Mucosa of descending colon (tissue), 3 donors: Measurements from ENCODE around the gene SAMD9. TPM values are rescaled to one million over a fixed set of nuclear protein-coding genes. Genes with fewer than 3 reads are reported as not detected.

Source experiments
- ATAC-seq: fragments of 200-7000 bp; cut with Tn5 transposase; one replicate; pipeline ENCODE4 v1.9.1; 2020; ENCODE audit warnings: mild to moderate bottlenecking, moderate library complexity
- DNase-seq, 3 donors: peaks; one replicate each; pipeline ENCODE4 v3.0.0-alpha.2; 2020
- H3K36me3 ChIP-seq: fragments of 200-600 bp; one replicate; pipeline ENCODE4 v1.8.0; 2021; ENCODE audit warnings: low read depth, mild to moderate bottlenecking
- H3K4me1 ChIP-seq: fragments of 200-600 bp; one replicate; pipeline ENCODE4 v1.8.0; 2021; ENCODE audit warnings: low read depth, mild to moderate bottlenecking
- H3K4me3 ChIP-seq: fragments of 200-600 bp; one replicate; pipeline ENCODE4 v1.8.0; 2021; ENCODE audit warnings: mild to moderate bottlenecking
- H3K9me3 ChIP-seq: fragments of 200-600 bp; one replicate; pipeline ENCODE4 v1.8.0; 2021; ENCODE audit warnings: mild to moderate bottlenecking
- intact Hi-C, 2 donors: fragments of 100-400 bp; cut with DNase I in 1 of 2; cut with micrococcal nuclease in 1 of 2; formaldehyde crosslinking; loops; one replicate each; pipeline versions ENCODE4 v1.11.0 to v1.11.1; 2022; cut with DNase I, micrococcal nuclease
- total RNA-seq, 3 donors: library from RNA; stranded (reverse); fragmentation: NEBNext Ultra II Directional in 2 of 3; extraction: Animal tissue kit (Norgen Biotek cat#: 25700) in 2 of 3; gene quantifications; one replicate each; pipeline versions ENCODE4 v1.2.1 to v1.2.4, GENCODE V29; 2021 to 2023
- TF ChIP-seq, protein P1 (sequence below): fragments of 200-600 bp; IDR thresholded peaks from one replicate; pipeline ENCODE4 v1.8.0; 2022; ENCODE audit warnings: antibody characterized with exemption, mild to moderate bottlenecking
- donor health status: DM: no; HTN: no; CAD: no; lungs with moderate emphysema.
- donor health status: DM: no; HTN: no; CAD: no.
- donor health status: DM: no; HTN: yes; CAD: no.

Gene SAMD9
- total RNA-seq, 3 donors from 2014 or later: 22.6 to 41.8 (median 33.1) TPM

DNA sequence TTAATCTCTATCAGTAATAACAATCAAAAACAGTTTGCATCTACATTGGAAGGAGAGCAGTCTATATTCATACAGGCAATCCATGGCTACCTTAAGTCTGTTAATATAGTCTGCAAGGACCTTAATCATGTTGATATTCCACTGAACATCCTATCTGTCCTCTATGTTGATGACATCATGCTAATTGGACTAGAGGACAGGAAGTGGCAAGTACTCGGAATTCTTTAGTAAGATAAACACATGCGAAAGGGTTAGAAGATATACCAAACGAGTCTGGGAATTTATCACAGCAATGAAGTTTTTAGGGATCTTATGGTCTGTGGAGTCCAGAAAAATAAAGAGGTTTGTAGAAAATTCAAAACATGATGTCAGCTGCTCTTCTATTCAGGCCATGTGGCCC is 41.7 kb upstream of the SAMD9 start:
- Histone ChIP-seq H3K4me3 (no peak overlapping the region), H3K36me3 (no peaks in the 10 kb centered on the region), H3K9me3 (peaks cover 3% of the 10 kb centered on the region), H3K4me1 (no peaks in the 10 kb centered on the region)
- intact Hi-C loops: no loop called here
- DNase-seq (no peak), ATAC-seq (no peak)
- TF ChIP-seq, protein P1, sequence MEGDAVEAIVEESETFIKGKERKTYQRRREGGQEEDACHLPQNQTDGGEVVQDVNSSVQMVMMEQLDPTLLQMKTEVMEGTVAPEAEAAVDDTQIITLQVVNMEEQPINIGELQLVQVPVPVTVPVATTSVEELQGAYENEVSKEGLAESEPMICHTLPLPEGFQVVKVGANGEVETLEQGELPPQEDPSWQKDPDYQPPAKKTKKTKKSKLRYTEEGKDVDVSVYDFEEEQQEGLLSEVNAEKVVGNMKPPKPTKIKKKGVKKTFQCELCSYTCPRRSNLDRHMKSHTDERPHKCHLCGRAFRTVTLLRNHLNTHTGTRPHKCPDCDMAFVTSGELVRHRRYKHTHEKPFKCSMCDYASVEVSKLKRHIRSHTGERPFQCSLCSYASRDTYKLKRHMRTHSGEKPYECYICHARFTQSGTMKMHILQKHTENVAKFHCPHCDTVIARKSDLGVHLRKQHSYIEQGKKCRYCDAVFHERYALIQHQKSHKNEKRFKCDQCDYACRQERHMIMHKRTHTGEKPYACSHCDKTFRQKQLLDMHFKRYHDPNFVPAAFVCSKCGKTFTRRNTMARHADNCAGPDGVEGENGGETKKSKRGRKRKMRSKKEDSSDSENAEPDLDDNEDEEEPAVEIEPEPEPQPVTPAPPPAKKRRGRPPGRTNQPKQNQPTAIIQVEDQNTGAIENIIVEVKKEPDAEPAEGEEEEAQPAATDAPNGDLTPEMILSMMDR: no peak

DNA sequence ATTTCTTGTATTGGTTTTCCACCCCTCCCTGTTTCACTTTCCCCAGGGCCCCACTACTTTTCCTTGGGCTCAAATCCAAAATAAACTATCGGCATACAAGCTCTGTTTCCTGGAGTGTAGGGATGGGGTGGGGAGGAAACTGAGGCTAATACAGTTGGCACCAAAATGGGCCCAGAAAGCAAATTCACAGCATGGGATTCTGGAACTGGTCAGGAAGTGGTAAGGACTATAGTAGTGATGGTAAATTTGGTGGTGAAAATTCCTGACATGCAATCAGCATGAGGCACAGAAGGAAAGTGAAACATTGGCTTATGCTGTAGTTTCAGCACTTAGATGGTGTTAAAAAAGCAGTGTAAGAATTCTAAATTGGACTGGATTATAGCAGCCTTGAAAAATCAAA is 39.1 kb upstream of the SAMD9 start:
- Histone ChIP-seq H3K4me1 (no peaks in the 10 kb centered on the region), H3K4me3 (no peak overlapping the region), H3K36me3 (no peaks in the 10 kb centered on the region), H3K9me3 (peaks cover 1% of the 10 kb centered on the region)
- intact Hi-C loops: no loop called here
- DNase-seq: no peak
- TF ChIP-seq, protein P1: no peak
- no peak for ATAC-seq

DNA sequence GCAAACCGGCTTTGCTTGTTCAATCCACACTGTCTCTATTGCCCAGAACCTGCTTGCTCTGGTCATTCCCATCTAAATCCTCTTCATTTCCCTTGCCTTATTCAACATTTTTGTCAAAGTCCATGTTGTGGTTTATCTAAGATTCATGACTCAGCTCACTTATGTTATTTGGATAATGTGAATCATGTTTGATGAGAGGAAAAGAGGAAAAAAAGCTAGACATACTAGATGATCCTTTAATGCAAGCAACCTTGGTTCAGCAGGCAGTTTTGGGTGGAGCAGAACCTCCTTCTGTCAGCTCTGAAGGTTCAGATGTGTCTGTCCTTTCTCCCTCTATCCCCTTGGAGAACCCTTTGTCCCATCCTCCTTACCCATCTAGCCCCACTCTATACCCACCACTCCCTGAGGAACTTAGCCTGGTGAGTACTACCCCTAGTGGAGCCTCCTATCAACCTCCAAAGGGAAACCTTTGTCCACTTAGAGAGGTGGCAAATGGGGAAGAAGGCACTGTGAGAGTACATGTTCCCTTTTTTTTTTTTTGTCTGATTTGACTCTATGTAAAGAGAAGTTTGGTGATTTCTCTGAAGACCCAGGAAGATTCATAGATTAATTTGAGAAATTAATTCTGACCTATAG is 32.5 kb upstream of the SAMD9 start:
- ATAC-seq (peak; percentile 45), DNase-seq (no peak)
- H3K36me3 ChIP-seq: no peaks in the 10 kb centered on the region
- H3K4me3 ChIP-seq: no peak overlapping the region
- H3K9me3 ChIP-seq: no peaks in the 10 kb centered on the region
- peaks cover 3% of the 10 kb centered on the region for H3K4me1 ChIP-seq
- intact Hi-C loops: no loop called here
- TF ChIP-seq, protein P1: no peak

DNA sequence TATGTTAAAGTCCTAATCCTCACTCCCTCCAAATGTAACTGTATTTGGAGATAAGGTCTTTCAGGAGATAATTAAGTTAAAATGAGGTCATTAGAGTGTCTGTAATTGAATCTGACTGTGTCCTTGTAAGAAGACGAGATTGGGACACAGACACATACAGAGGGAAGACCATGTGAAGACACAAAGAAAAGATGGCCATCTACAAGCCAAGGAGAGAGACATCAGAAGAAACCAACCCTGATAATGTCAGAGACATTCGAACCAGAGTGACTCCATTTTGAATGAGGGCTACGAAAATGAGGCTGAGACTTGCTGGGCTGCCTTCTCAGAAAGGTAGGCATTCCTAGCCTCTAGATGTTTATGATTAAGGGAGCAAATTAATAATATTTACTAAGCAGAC is 30.9 kb upstream of the SAMD9 start:
- no peaks in the 10 kb centered on the region for H3K36me3 ChIP-seq
- H3K4me3 ChIP-seq: no peak overlapping the region
- intact Hi-C loops: no loop called here
- no peak for ATAC-seq
- no peaks in the 10 kb centered on the region for H3K9me3 ChIP-seq
- no peak for DNase-seq
- TF ChIP-seq, protein P1: no peak
- peaks cover 3% of the 10 kb centered on the region for H3K4me1 ChIP-seq

DNA sequence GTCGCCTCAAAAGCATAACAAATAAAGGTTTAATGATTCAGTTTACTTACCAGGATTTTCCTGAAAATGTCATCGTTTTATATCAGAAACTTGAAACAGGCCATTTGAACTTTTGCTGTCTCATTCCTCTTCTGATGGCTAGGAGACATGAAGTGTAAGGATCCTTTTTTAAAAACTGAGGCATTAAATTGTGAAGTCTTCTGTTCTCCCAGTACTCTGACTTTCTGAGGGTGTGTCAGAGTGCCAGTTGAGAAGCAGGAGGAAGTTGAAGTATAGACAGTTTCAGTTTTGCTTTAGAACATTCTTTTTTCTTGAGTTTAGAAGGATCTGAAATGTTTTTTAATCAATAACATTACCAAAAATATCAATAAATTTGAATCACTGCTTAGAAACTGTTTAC is 30.4 kb upstream of the SAMD9 start, which contains the start of gene SAMD9L:
SAMD9L (minus strand) TSS at position 242 of the 400 bp plus-strand sequence. CDS start 12,414 bp downstream, outside the sequence.
- TF ChIP-seq, protein P1: no peak

DNA sequence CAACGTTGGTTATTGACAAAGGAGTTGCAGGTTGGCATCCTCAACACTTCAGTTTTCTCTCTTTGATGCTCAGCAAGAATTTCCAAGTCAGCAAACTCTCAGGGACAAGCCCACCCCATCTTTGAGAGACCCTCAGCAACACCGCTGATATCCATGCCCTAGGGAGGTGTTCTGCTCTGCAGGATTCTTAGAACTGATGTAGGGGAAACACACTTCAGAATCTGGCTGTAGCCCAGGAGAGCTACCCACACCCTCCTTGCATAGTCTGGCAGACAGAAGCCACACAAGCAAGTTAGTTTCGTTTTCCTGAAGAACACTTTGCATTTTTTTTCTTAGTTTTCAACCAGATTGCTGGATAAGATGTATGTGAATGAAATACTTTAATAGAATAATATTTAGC is 29.6 kb upstream of the SAMD9 start:
- Histone ChIP-seq H3K4me3 (no peak overlapping the region), H3K9me3 (no peaks in the 10 kb centered on the region), H3K36me3 (no peaks in the 10 kb centered on the region), H3K4me1 (peaks cover 3% of the 10 kb centered on the region)
- DNase-seq (peak in 2 of 3 donors; percentile 34 to 55), ATAC-seq (peak; percentile 84)
- intact Hi-C loops: no loop called here
- TF ChIP-seq, protein P1: no peak

More for the DNA sequence above, 30.4 kb upstream of the SAMD9 start, which contains the start of gene SAMD9L:
- Histone ChIP-seq H3K4me1 (peaks cover 3% of the 10 kb centered on the region), H3K4me3 (no peak within 1 kb of the TSS), H3K36me3 (no peaks in the 10 kb centered on the region), H3K9me3 (no peaks in the 10 kb centered on the region)
- ATAC-seq (peak; percentile 82), DNase-seq (peak in 1 of 3 donors; percentile 37)
- intact Hi-C loops: no loop called here
